Caco-2 (cell line): ENCODE measurements around the gene ENDOV. TPM values are rescaled to one million over a fixed set of nuclear protein-coding genes. Genes with fewer than 3 reads are reported as not detected.

Experiments
- BruUV-seq: library from RNA; stranded (reverse); fragments of 400-500 nt; replicated peaks from 2 replicates; lab custom pipeline; 2021; lab: Mats Ljungman, UMichigan
- CTCF ChIA-PET: fragments of 300-600 bp; sonication (Branson Sonifier 250); formaldehyde crosslinking; loops from one replicate; lab custom pipeline; 2022; ENCODE audit warnings: antibody characterized with exemption; lab: Charles Lee
- POLR2A ChIA-PET: fragments of 300-600 bp; sonication (Branson Sonifier 250); formaldehyde crosslinking; loops from one replicate; lab custom pipeline; 2022; ENCODE audit warnings: antibody characterized with exemption; lab: Charles Lee
- DNase-seq, 2 experiments: peaks; one replicate each; pipeline versions ENCODE4 v3.0.0 to v3.0.0-alpha.2; 2020 to 2022
- H3K27me3 ChIP-seq: replicated peaks from 2 replicates; pipeline ENCODE4 v1.6.0; 2011; ENCODE audit warnings: low read length; ENCODE audit not compliant: control insufficient read depth, insufficient read depth
- H3K36me3 ChIP-seq: 2 replicates; pipeline ENCODE4 v1.5.1; 2011; ENCODE audit warnings: low read length; ENCODE audit not compliant: control insufficient read depth, insufficient read depth
- H3K4me1 ChIP-seq: fragments of 250-450 bp; sonication (Bioruptor Pico); 2 replicates; pipeline ENCODE4 v1.5.1; 2020; ENCODE audit warnings: mild to moderate bottlenecking
- H3K4me3 ChIP-seq: 2 replicates; pipeline ENCODE4 v1.5.1; 2011; ENCODE audit warnings: low read depth, mild to moderate bottlenecking, control low read depth, low read length
- H3K9me3 ChIP-seq: fragments of 250-450 bp; sonication (Bioruptor Pico); 2 replicates; pipeline ENCODE4 v1.5.1; 2020; ENCODE audit warnings: mild to moderate bottlenecking, moderate library complexity
- H3K27ac Mint-ChIP-seq: one replicate; pipeline ENCODE4 v1.8.0; 2022; ENCODE audit warnings: mixed read lengths; ENCODE audit not compliant: unreplicated experiment
- H3K27me3 Mint-ChIP-seq: one replicate; pipeline ENCODE4 v1.8.0; 2022; ENCODE audit warnings: mixed read lengths; ENCODE audit not compliant: insufficient read depth, unreplicated experiment
- H3K36me3 Mint-ChIP-seq: one replicate; pipeline ENCODE4 v1.8.0; 2022; ENCODE audit warnings: mild to moderate bottlenecking, mixed read lengths; ENCODE audit not compliant: insufficient read depth, unreplicated experiment
- H3K4me1 Mint-ChIP-seq: one replicate; pipeline ENCODE4 v1.8.0; 2022; ENCODE audit warnings: low read depth, mixed read lengths; ENCODE audit not compliant: unreplicated experiment
- H3K4me3 Mint-ChIP-seq: one replicate; pipeline ENCODE4 v1.8.0; 2022; ENCODE audit warnings: mild to moderate bottlenecking, moderate library complexity, mixed read lengths; ENCODE audit not compliant: unreplicated experiment
- H3K9me3 Mint-ChIP-seq: one replicate; pipeline ENCODE4 v1.8.0; 2022; ENCODE audit warnings: mixed read lengths; ENCODE audit not compliant: unreplicated experiment
- CTCF ChIP-seq, 2 experiments: fragments of 200-600 bp in 1 of 2; IDR thresholded peaks; 1 replicate in 1 of 2; 2 replicates in 1 of 2; pipeline versions ENCODE4 v1.5.1 to v1.8.0; 2011 to 2022; ENCODE audit warnings: antibody characterized with exemption in 1 of 2, control low read depth in 1 of 2, inconsistent platforms in 1 of 2, low read depth in 1 of 2, low read length in 1 of 2, mild to moderate bottlenecking in 1 of 2, moderate library complexity in 1 of 2; ENCODE audit not compliant: insufficient read depth in 1 of 2, severe bottlenecking in 1 of 2, unreplicated experiment in 1 of 2
- intact Hi-C: fragments of 100-400 bp; cut with micrococcal nuclease; formaldehyde crosslinking; loops from one replicate; pipeline ENCODE4 v1.10.0; 2022; ENCODE audit not compliant: unreplicated experiment
- total RNA-seq: library from RNA; stranded (reverse); gene quantifications from 2 replicates; pipeline ENCODE4 v1.2.3, GENCODE V29; 2022

The ENDOV gene
- total RNA-seq, 1 experiment from 2014 or later: 21.5 TPM

- no peak overlapping the region for H3K27ac Mint-ChIP-seq
- H3K36me3 ChIP-seq: no peaks in the 10 kb centered on the region
- H3K4me1 Mint-ChIP-seq: no peaks in the 10 kb centered on the region
- H3K9me3 Mint-ChIP-seq: no peaks in the 10 kb centered on the region
- no peak for TF ChIP-seq CTCF (IDR thresholded peaks at IDR 0.05; ENCODE audit: insufficient read depth in 1 of 2, low read depth in 1 of 2, low read length in 1 of 2, severe bottlenecking in 1 of 2, unreplicated experiment in 1 of 2)
- peaks cover 14% of the 10 kb centered on the region for H3K27me3 Mint-ChIP-seq
- H3K4me1 ChIP-seq: peaks cover 6% of the 10 kb centered on the region; the same call in 1 of the 2 replicates
- no TSS peak for BruUV-seq
- no peak overlapping the region for H3K4me3 ChIP-seq
- no peak for DNase-seq
- no peaks in the 10 kb centered on the region for H3K9me3 ChIP-seq
- ChIA-PET POLR2A (no interaction called here), CTCF (no interaction called here)
- H3K27me3 ChIP-seq: no peaks in the 10 kb centered on the region; the same call in 1 of the 2 replicates
- no peaks in the 10 kb centered on the region for H3K36me3 Mint-ChIP-seq
- no peak overlapping the region for H3K4me3 Mint-ChIP-seq
- intact Hi-C loops: no loop called here
Measured at GRCh38 chr17:80482555-80483308, 67.8 kb downstream of the ENDOV start.

- no peaks in the 10 kb centered on the region for H3K36me3 ChIP-seq
- H3K36me3 Mint-ChIP-seq: no peaks in the 10 kb centered on the region
- H3K27me3 Mint-ChIP-seq: peaks cover 5% of the 10 kb centered on the region
- no peak for DNase-seq
- H3K9me3 ChIP-seq: no peaks in the 10 kb centered on the region
- no peaks in the 10 kb centered on the region for H3K9me3 Mint-ChIP-seq
- H3K27ac Mint-ChIP-seq: no peak overlapping the region
- BruUV-seq: no TSS peak
- POLR2A ChIA-PET: no interaction called here
- H3K4me1 ChIP-seq: peaks cover 10% of the 10 kb centered on the region
- no peaks in the 10 kb centered on the region for H3K4me1 Mint-ChIP-seq
- H3K4me3 ChIP-seq: no peak overlapping the region
- no peak for TF ChIP-seq CTCF (IDR thresholded peaks at IDR 0.05; ENCODE audit: insufficient read depth in 1 of 2, low read depth in 1 of 2, low read length in 1 of 2, severe bottlenecking in 1 of 2, unreplicated experiment in 1 of 2)
- CTCF ChIA-PET: no interaction called here
- H3K4me3 Mint-ChIP-seq: no peak overlapping the region
- H3K27me3 ChIP-seq: no peaks in the 10 kb centered on the region; the same call in 1 of the 2 replicates
- intact Hi-C loops: no loop called here
Measured at GRCh38 chr17:80485846-80486245, 70.9 kb downstream of the ENDOV start.

GRCh38 chr17:80486692-80487091, 71.7 kb downstream of the ENDOV start:
- POLR2A ChIA-PET: no interaction called here
- Histone ChIP-seq H3K4me3 (no peak overlapping the region), H3K4me1 (peaks cover 12% of the 10 kb centered on the region), H3K9me3 (no peaks in the 10 kb centered on the region), H3K36me3 (no peaks in the 10 kb centered on the region), H3K27me3 (no peaks in the 10 kb centered on the region)
- no TSS peak for BruUV-seq
- Mint-ChIP-seq H3K4me1 (peaks cover 6% of the 10 kb centered on the region), H3K27ac (no peak overlapping the region), H3K36me3 (peaks cover 5% of the 10 kb centered on the region), H3K27me3 (peaks cover 5% of the 10 kb centered on the region), H3K9me3 (no peaks in the 10 kb centered on the region), H3K4me3 (no peak overlapping the region)
- DNase-seq: no peak
- no peak for TF ChIP-seq CTCF (IDR thresholded peaks at IDR 0.05; ENCODE audit: insufficient read depth in 1 of 2, low read depth in 1 of 2, low read length in 1 of 2, severe bottlenecking in 1 of 2, unreplicated experiment in 1 of 2)
- intact Hi-C loops: no loop called here
- CTCF ChIA-PET: no interaction called here
